Measurements from ENCODE around the gene BICDL1.

- TF ChIP-seq ZFX (IDR thresholded peaks at IDR 0.05; ENCODE audit: borderline replicate concordance), result no peak
- TF ChIP-seq, protein P1, sequence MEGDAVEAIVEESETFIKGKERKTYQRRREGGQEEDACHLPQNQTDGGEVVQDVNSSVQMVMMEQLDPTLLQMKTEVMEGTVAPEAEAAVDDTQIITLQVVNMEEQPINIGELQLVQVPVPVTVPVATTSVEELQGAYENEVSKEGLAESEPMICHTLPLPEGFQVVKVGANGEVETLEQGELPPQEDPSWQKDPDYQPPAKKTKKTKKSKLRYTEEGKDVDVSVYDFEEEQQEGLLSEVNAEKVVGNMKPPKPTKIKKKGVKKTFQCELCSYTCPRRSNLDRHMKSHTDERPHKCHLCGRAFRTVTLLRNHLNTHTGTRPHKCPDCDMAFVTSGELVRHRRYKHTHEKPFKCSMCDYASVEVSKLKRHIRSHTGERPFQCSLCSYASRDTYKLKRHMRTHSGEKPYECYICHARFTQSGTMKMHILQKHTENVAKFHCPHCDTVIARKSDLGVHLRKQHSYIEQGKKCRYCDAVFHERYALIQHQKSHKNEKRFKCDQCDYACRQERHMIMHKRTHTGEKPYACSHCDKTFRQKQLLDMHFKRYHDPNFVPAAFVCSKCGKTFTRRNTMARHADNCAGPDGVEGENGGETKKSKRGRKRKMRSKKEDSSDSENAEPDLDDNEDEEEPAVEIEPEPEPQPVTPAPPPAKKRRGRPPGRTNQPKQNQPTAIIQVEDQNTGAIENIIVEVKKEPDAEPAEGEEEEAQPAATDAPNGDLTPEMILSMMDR (IDR thresholded peaks at IDR 0.05), result no peak
Observed at GRCh38 chr12:120115692-120116440, 126.8 kb downstream of the BICDL1 start.

All from 22Rv1 (cell line).